Measurements from ENCODE around the gene TYMP. TPM values are rescaled to one million over a fixed set of nuclear protein-coding genes. Genes with fewer than 3 reads are reported as not detected.

TYMP gene
- total RNA-seq, 2 donors from 2014 or later, result 29.8 to 65.3 TPM

- WGBS, 2 donors, result 39 to 77% methylated on average over 3 to 7 of the region's 8 CpGs
- no peak overlapping the region for H3K4me3 ChIP-seq
- TF ChIP-seq CTCF (IDR thresholded peaks at IDR 0.05), result no peak
- no peak for TF ChIP-seq POLR2A (IDR thresholded peaks at IDR 0.05)
- H3K27me3 ChIP-seq, result no peaks in the 10 kb centered on the region
- peak overlapping the region; percentile 80 to 91 (median 83) for H3K27ac ChIP-seq
- peaks cover 56% of the 10 kb centered on the region for H3K4me1 ChIP-seq
- H3K36me3 ChIP-seq (replicated peaks in 1 of 2; ENCODE audit: insufficient read depth in 1 of 2, low read depth in 2 of 2), result no peaks in the 10 kb centered on the region
- ATAC-seq (no peak), DNase-seq (no peak)
- H3K9me3 ChIP-seq, result no peaks in the 10 kb centered on the region
- intact Hi-C loops (cut with DNase I), result no loop called here
These were observed 46.3 kb downstream of the TYMP start for GRCh38 chr22:50483556-50483955.

GRCh38 chr22:50483106-50483505 lies 46.7 kb downstream of the TYMP start:
- WGBS, 2 donors, result 38 to 50% methylated on average over 2 to 10 of the region's 10 CpGs
- peak in 1 of 4 donors; percentile 37 for DNase-seq
- TF ChIP-seq POLR2A (IDR thresholded peaks at IDR 0.05) (no peak), CTCF (IDR thresholded peaks at IDR 0.05) (no peak)
- peaks cover 56% of the 10 kb centered on the region for H3K4me1 ChIP-seq
- H3K36me3 ChIP-seq (replicated peaks in 1 of 2; ENCODE audit: insufficient read depth in 1 of 2, low read depth in 2 of 2), result no peaks in the 10 kb centered on the region
- H3K27me3 ChIP-seq, result no peaks in the 10 kb centered on the region
- intact Hi-C loops (cut with DNase I), result no loop called here
- no peak overlapping the region for H3K4me3 ChIP-seq
- H3K27ac ChIP-seq, result peak overlapping the region; percentile 80 to 91 (median 83)
- no peak for ATAC-seq
- no peaks in the 10 kb centered on the region for H3K9me3 ChIP-seq

- H3K36me3 ChIP-seq (replicated peaks in 1 of 2; ENCODE audit: insufficient read depth in 1 of 2, low read depth in 2 of 2), result no peaks in the 10 kb centered on the region
- peaks cover 56% of the 10 kb centered on the region for H3K4me1 ChIP-seq
- no peak for ATAC-seq
- H3K27ac ChIP-seq, result peak overlapping the region; percentile 80 to 91 (median 83)
- TF ChIP-seq POLR2A (IDR thresholded peaks at IDR 0.05), result no peak
- no peak for TF ChIP-seq CTCF (IDR thresholded peaks at IDR 0.05)
- peak overlapping the region; percentile 22 to 39 for H3K4me3 ChIP-seq
- DNase-seq, result peak in 2 of 4 donors; percentile 60 to 65
- WGBS, 2 donors, result 44 to 45% methylated on average over 7 to 24 of the region's 35 CpGs
- H3K9me3 ChIP-seq, result no peaks in the 10 kb centered on the region
- intact Hi-C loops (cut with DNase I), result no loop called here
- H3K27me3 ChIP-seq, result no peaks in the 10 kb centered on the region
These were observed 47.4 kb downstream of the TYMP start for GRCh38 chr22:50482107-50483074.

GRCh38 chr22:50481440-50482106 lies 48.2 kb downstream of the TYMP start, which contains the start of gene ADM2:
Gene ADM2 (plus strand): TSS chr22:50481543. CDS start chr22:50481848, 305 bp downstream.
- peak in 3 of 4 donors; percentile 59 to 77 (median 73) for DNase-seq
- peaks cover 56% of the 10 kb centered on the region for H3K4me1 ChIP-seq
- no peaks in the 10 kb centered on the region for H3K27me3 ChIP-seq
- intact Hi-C loops (cut with DNase I), result no loop called here
- WGBS, 2 donors, result 3 to 8% methylated on average over 4 to 21 of the region's 70 CpGs
- no peaks in the 10 kb centered on the region for H3K9me3 ChIP-seq
- peak within 1 kb of the TSS; percentile 22 to 39 for H3K4me3 ChIP-seq
- TF ChIP-seq CTCF (IDR thresholded peaks at IDR 0.05) (no peak), POLR2A (IDR thresholded peaks at IDR 0.05) (peak in 2 of 3 donors; percentile 4 to 33)
- H3K36me3 ChIP-seq (replicated peaks in 1 of 2; ENCODE audit: insufficient read depth in 1 of 2, low read depth in 2 of 2), result no peaks in the 10 kb centered on the region
- peak; percentile 22 for ATAC-seq
- peak within 1 kb of the TSS; percentile 80 to 91 (median 83) for H3K27ac ChIP-seq
